ENCODE measurements around the gene IFITM5. TPM values are rescaled to one million over a fixed set of nuclear protein-coding genes. Genes with fewer than 3 reads are reported as not detected.
A peak's percentile ranks its signal among the peaks of the same experiment; 100 is the strongest.

The IFITM5 gene
- total RNA-seq, 4 donors from 2014 or later, result not detected

DNA sequence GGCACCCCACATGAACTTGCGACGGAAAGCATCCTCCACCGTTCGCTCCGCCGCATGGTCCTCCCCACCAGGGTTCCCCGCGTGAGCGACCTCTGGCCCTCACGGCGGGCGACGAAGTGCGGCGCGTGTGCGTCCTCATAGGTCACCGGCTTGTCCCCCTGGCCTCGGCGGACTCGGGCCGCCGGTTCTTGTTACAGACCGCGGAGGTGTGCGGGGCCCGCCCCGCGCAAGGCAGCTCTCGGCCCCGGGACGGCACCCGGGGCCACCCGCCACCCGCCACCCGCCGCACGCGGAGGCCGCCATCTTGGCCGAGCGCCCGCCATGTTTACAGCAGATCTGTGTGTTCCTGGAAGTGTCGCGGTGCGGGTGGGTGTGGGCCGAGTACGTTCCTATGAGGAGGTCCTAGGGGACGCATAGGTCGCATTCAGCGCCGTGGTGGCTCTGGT is 4.8 kb upstream of the IFITM5 start:
- Histone ChIP-seq H3K27me3 (no peaks in the 10 kb centered on the region), H3K36me3 (no peaks in the 10 kb centered on the region), H3K4me3 (replicated peaks in 1 of 3) (no peak overlapping the region), H3K27ac (no peak overlapping the region), H3K9me3 (no peaks in the 10 kb centered on the region), H3K4me1 (peaks cover 0 to 16% of the 10 kb centered on the region in 2 donors)
- DNase-seq, result no peak
- 88 to 90% methylated on average over 10 to 47 of the region's 52 CpGs for WGBS, 2 donors
- intact Hi-C loops (cut with DNase I), result no loop called here
- TF ChIP-seq POLR2A (IDR thresholded peaks at IDR 0.05), result no peak
- TF ChIP-seq, protein P1, sequence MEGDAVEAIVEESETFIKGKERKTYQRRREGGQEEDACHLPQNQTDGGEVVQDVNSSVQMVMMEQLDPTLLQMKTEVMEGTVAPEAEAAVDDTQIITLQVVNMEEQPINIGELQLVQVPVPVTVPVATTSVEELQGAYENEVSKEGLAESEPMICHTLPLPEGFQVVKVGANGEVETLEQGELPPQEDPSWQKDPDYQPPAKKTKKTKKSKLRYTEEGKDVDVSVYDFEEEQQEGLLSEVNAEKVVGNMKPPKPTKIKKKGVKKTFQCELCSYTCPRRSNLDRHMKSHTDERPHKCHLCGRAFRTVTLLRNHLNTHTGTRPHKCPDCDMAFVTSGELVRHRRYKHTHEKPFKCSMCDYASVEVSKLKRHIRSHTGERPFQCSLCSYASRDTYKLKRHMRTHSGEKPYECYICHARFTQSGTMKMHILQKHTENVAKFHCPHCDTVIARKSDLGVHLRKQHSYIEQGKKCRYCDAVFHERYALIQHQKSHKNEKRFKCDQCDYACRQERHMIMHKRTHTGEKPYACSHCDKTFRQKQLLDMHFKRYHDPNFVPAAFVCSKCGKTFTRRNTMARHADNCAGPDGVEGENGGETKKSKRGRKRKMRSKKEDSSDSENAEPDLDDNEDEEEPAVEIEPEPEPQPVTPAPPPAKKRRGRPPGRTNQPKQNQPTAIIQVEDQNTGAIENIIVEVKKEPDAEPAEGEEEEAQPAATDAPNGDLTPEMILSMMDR (IDR thresholded peaks at IDR 0.05), result no peak

DNA sequence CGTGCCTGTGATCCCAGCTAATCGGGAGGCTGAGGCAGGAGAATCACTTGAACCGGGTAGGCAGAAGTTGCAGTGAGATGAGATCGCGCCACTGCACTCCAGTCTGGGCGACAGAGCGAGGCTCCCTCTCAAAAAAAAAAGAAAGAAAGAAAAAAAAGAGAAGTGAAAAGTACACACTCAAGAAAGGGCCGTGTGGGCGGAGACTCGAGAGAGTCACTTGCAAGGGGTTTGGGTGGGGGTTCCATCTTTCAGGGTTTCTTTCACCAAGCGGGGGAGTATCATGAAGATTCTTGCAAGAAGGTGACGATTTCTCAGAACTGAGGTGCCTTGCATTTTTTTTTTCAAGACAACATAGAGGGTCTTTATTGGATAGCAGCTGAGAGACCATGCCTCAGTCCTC is 4.0 kb upstream of the IFITM5 start:
- 81 to 93% methylated on average over 12 of the region's 12 CpGs for WGBS, 2 donors
- Histone ChIP-seq H3K27me3 (no peaks in the 10 kb centered on the region), H3K36me3 (no peaks in the 10 kb centered on the region), H3K4me3 (replicated peaks in 1 of 3) (no peak overlapping the region), H3K27ac (no peak overlapping the region), H3K4me1 (peaks cover 0 to 16% of the 10 kb centered on the region in 2 donors), H3K9me3 (no peaks in the 10 kb centered on the region)
- intact Hi-C loops (cut with DNase I), result no loop called here
- no peak for DNase-seq
- TF ChIP-seq POLR2A (IDR thresholded peaks at IDR 0.05), result no peak
- TF ChIP-seq, protein P1 (IDR thresholded peaks at IDR 0.05), result no peak

DNA sequence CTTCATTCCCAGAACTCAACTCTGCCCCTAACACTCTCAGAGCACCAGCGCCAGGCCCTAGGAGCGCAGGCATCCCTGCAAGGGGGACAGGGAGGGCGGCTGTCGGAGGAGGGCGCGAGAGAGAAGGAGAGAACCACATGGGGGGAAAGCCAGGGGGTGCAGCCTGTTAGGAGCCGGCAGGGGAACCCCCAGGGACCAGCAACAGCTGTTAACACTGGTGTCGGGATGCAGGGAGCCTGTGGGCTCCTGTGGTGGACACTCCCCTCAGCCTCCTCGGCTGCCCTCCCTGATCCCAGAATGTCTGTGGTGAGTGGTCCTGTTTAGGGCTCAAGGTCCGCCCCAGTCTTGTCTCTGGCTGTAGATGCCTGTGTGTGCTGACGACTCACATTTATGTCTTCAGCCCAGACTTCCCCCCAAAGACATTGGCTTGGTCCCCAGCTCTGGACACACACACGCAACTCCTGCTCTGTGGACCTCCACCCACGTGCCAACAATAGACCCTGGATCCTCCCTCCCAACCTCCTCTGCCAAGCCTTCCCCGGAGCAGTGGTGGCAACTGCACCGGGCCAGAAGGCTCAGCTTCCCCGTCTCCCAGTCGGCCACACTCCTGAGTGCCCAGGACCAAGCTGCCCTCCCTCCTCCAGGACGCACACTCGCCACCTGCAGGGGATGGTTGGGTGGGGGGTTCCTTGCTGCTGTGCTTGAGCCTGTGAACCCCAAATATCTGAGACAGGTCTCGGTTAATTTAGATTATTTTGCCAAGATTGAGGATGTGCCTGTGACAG is 817 bp upstream of the IFITM5 start:
- no peak overlapping the region for H3K4me3 ChIP-seq (replicated peaks in 1 of 3)
- H3K9me3 ChIP-seq, result no peaks in the 10 kb centered on the region
- no peaks in the 10 kb centered on the region for H3K27me3 ChIP-seq
- no peak for TF ChIP-seq POLR2A (IDR thresholded peaks at IDR 0.05)
- TF ChIP-seq, protein P1 (IDR thresholded peaks at IDR 0.05), result no peak
- H3K36me3 ChIP-seq, result no peaks in the 10 kb centered on the region
- H3K27ac ChIP-seq, result no peak overlapping the region
- WGBS, 2 donors, result 21 to 32% methylated on average over 13 to 14 of the region's 20 CpGs
- intact Hi-C loops (cut with DNase I), result no loop called here
- DNase-seq, result no peak
- H3K4me1 ChIP-seq, result peaks cover 0 to 6% of the 10 kb centered on the region in 2 donors

DNA sequence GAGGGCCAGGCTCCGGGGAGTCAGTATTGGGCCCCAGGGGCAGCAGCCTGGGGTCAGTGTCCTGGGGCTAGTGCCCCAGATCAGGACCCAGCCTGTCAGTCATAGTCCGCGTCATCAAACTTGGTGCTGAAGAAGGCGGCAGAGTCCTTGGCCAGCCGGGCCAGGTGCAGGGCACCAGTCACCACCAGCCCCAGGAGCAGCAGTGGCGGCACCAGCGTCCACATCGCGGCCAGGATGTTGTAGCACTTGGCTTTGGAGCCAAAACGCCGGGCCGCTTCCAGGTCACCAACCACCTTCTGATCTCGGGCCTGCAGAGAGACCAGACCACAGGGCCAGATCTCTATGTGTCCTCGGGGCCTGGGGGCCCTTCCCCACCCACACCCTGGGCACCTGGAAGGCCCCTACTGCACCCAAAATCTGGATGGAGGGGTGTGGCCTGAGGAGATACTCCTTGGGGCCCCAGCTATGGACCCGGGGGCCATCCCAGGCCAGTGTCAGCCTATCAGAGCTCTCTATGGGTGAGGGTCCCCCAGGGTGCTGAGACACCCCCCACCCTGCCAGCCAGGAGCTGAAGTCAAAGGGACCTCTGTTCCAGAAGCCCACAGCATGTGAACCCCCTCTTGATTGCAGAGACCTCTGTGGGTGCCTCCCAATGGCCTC is 790 bp downstream of the IFITM5 start:
- Histone ChIP-seq H3K36me3 (no peaks in the 10 kb centered on the region), H3K27ac (peak overlapping the region in 1 of 3 donors; percentile 12), H3K27me3 (no peaks in the 10 kb centered on the region), H3K4me3 (replicated peaks in 1 of 3) (no peak overlapping the region), H3K4me1 (peaks cover 0 to 4% of the 10 kb centered on the region in 2 donors), H3K9me3 (no peaks in the 10 kb centered on the region)
- intact Hi-C loops (cut with DNase I), result no loop called here
- WGBS, 2 donors, result 57 to 83% methylated on average over 1 of the region's 15 CpGs
- peak in 1 of 2 donors; percentile 18 for DNase-seq
- TF ChIP-seq POLR2A (IDR thresholded peaks at IDR 0.05), result no peak
- TF ChIP-seq, protein P1 (IDR thresholded peaks at IDR 0.05), result no peak

Data from thyroid gland (tissue), 4 donors.